ENCODE measurements around the gene SHISAL1.
"Not testable (repeated sequence)": the region's sequence is repeated elsewhere in the genome, so short reads cannot be mapped to it uniquely, and the experiment has no call there.

The SHISAL1 gene

GRCh38 chr22:44328326-44328725 lies 15.6 kb upstream of the SHISAL1 start:
- no peak for DNase-seq (ENCODE audit: low read depth in 2 of 2)

- no peak for DNase-seq (ENCODE audit: low read depth in 2 of 2)
These were observed 13.7 kb upstream of the SHISAL1 start for GRCh38 chr22:44326491-44326885.

GRCh38 chr22:44325718-44326490 lies 13.2 kb upstream of the SHISAL1 start:
- DNase-seq (ENCODE audit: low read depth in 2 of 2), result no peak

- DNase-seq (ENCODE audit: low read depth in 2 of 2), result not testable (repeated sequence)
These were observed 10.5 kb upstream of the SHISAL1 start for GRCh38 chr22:44323140-44323790.

- DNase-seq (ENCODE audit: low read depth in 2 of 2), result no peak
These were observed 6.9 kb upstream of the SHISAL1 start for GRCh38 chr22:44319685-44320084.

- DNase-seq (ENCODE audit: low read depth in 2 of 2), result no peak
These were observed 6.0 kb upstream of the SHISAL1 start for GRCh38 chr22:44318751-44319150.

GRCh38 chr22:44317886-44318637 lies 5.3 kb upstream of the SHISAL1 start:
- DNase-seq (ENCODE audit: low read depth in 2 of 2), result no peak

GRCh38 chr22:44317123-44317444 lies 4.3 kb upstream of the SHISAL1 start:
- no peak for DNase-seq (ENCODE audit: low read depth in 2 of 2)

GRCh38 chr22:44316393-44317122 lies 3.8 kb upstream of the SHISAL1 start:
- no peak for DNase-seq (ENCODE audit: low read depth in 2 of 2)

GRCh38 chr22:44314425-44315067 lies 1.8 kb upstream of the SHISAL1 start:
- DNase-seq (ENCODE audit: low read depth in 2 of 2), result no peak

- no peak for DNase-seq (ENCODE audit: low read depth in 2 of 2)
These were observed 745 bp upstream of the SHISAL1 start for GRCh38 chr22:44313385-44314006.

GRCh38 chr22:44311855-44312170 lies 938 bp downstream of the SHISAL1 start:
- no peak for DNase-seq (ENCODE audit: low read depth in 2 of 2)

GRCh38 chr22:44311104-44311854 lies 1.5 kb downstream of the SHISAL1 start:
- no peak for DNase-seq (ENCODE audit: low read depth in 2 of 2)

GRCh38 chr22:44309647-44310046 lies 3.1 kb downstream of the SHISAL1 start:
- DNase-seq (ENCODE audit: low read depth in 2 of 2), result no peak

- no peak for DNase-seq (ENCODE audit: low read depth in 2 of 2)
These were observed 3.6 kb downstream of the SHISAL1 start for GRCh38 chr22:44309137-44309536.

GRCh38 chr22:44307509-44308169 lies 5.1 kb downstream of the SHISAL1 start:
- no peak for DNase-seq (ENCODE audit: low read depth in 2 of 2)

- no peak for DNase-seq (ENCODE audit: low read depth in 2 of 2)
These were observed 6.9 kb downstream of the SHISAL1 start for GRCh38 chr22:44305888-44306287.

- no peak for DNase-seq (ENCODE audit: low read depth in 2 of 2)
These were observed 7.3 kb downstream of the SHISAL1 start for GRCh38 chr22:44305455-44305854.

- DNase-seq (ENCODE audit: low read depth in 2 of 2), result no peak
These were observed 7.8 kb downstream of the SHISAL1 start for GRCh38 chr22:44304911-44305310.

GRCh38 chr22:44304354-44304753 lies 8.4 kb downstream of the SHISAL1 start:
- DNase-seq (ENCODE audit: low read depth in 2 of 2), result no peak

Measured in stimulated activated CD8-positive, alpha-beta memory T cell treated with anti-CD3 and anti-CD28 coated beads, Interleukin-7, amount 100 ng/mL, for 4 hours (primary cell).